ENCODE results near the gene KCNQ1.

KCNQ1 gene

GRCh38 chr11:2444821-2445745 lies at the start of gene KCNQ1:
Gene KCNQ1 (plus strand): TSS chr11:2445008. CDS start chr11:2445099, 91 bp downstream.
- peak; percentile 28 for DNase-seq (ENCODE audit: low read depth)
- no peak for TF ChIP-seq CTCF (IDR thresholded peaks at IDR 0.05; ENCODE audit: insufficient read depth, low read depth, low read length, missing control alignments)
- no peak within 1 kb of the TSS for H3K4me3 ChIP-seq (ENCODE audit: low read depth, low read length)

- DNase-seq (ENCODE audit: low read depth) = no peak
- TF ChIP-seq CTCF (IDR thresholded peaks at IDR 0.05; ENCODE audit: insufficient read depth, low read depth, low read length, missing control alignments) = no peak
- no peak overlapping the region for H3K4me3 ChIP-seq (ENCODE audit: low read depth, low read length)
Measured at GRCh38 chr11:2395211-2395730, 49.5 kb upstream of the KCNQ1 start.

GRCh38 chr11:2395856-2396255 lies 49.0 kb upstream of the KCNQ1 start:
- no peak overlapping the region for H3K4me3 ChIP-seq (ENCODE audit: low read depth, low read length)
- no peak for TF ChIP-seq CTCF (IDR thresholded peaks at IDR 0.05; ENCODE audit: insufficient read depth, low read depth, low read length, missing control alignments)
- DNase-seq (ENCODE audit: low read depth) = no peak

GRCh38 chr11:2396471-2396870 lies 48.3 kb upstream of the KCNQ1 start:
- H3K4me3 ChIP-seq (ENCODE audit: low read depth, low read length) = no peak overlapping the region
- no peak for DNase-seq (ENCODE audit: low read depth)
- no peak for TF ChIP-seq CTCF (IDR thresholded peaks at IDR 0.05; ENCODE audit: insufficient read depth, low read depth, low read length, missing control alignments)

GRCh38 chr11:2397005-2397404 lies 47.8 kb upstream of the KCNQ1 start:
- TF ChIP-seq CTCF (IDR thresholded peaks at IDR 0.05; ENCODE audit: insufficient read depth, low read depth, low read length, missing control alignments) = no peak
- no peak for DNase-seq (ENCODE audit: low read depth)
- no peak overlapping the region for H3K4me3 ChIP-seq (ENCODE audit: low read depth, low read length)

GRCh38 chr11:2398664-2399355 lies 46.0 kb upstream of the KCNQ1 start:
- peak overlapping the region; percentile 71 for H3K4me3 ChIP-seq (ENCODE audit: low read depth, low read length)
- TF ChIP-seq CTCF (IDR thresholded peaks at IDR 0.05; ENCODE audit: insufficient read depth, low read depth, low read length, missing control alignments) = no peak
- DNase-seq (ENCODE audit: low read depth) = no peak
